UCSD-AML1 (cell line): ENCODE data around the gene IFNAR2.
"Not testable (repeated sequence)": the region's sequence is repeated elsewhere in the genome, so short reads cannot be mapped to it uniquely, and the experiment has no call there.

Experiments
- DNase-seq: peaks from one replicate; lab custom pipeline; 2025; ENCODE audit not compliant: unreplicated experiment; lab: John Stamatoyannopoulos, UW

The IFNAR2 gene

GRCh38 chr21:33212159-33212851 is 17.4 kb upstream of the IFNAR2 start:
- peak; percentile 50 for DNase-seq

- DNase-seq = no peak
Measured at GRCh38 chr21:33214056-33214455, 15.7 kb upstream of the IFNAR2 start.

GRCh38 chr21:33217138-33217520 is 12.6 kb upstream of the IFNAR2 start:
- DNase-seq = no peak

GRCh38 chr21:33219300-33219699 is 10.4 kb upstream of the IFNAR2 start:
- DNase-seq = no peak

- DNase-seq = no peak
Measured at GRCh38 chr21:33219954-33220353, 9.8 kb upstream of the IFNAR2 start.

- DNase-seq = not testable (repeated sequence)
Measured at GRCh38 chr21:33225376-33225775, 4.4 kb upstream of the IFNAR2 start.

- no peak for DNase-seq
Measured at GRCh38 chr21:33228455-33228854, 1.3 kb upstream of the IFNAR2 start.

- no peak for DNase-seq
Measured at GRCh38 chr21:33229099-33229783, 497 bp upstream of the IFNAR2 start.

GRCh38 chr21:33230545-33231324 is 997 bp downstream of the IFNAR2 start:
- DNase-seq = peak; percentile 69

- no peak for DNase-seq
Measured at GRCh38 chr21:33231526-33231925, 1.8 kb downstream of the IFNAR2 start.

- DNase-seq = no peak
Measured at GRCh38 chr21:33232291-33233034, 2.7 kb downstream of the IFNAR2 start.

GRCh38 chr21:33234635-33235520 is 5.1 kb downstream of the IFNAR2 start:
- DNase-seq = no peak

- DNase-seq = no peak
Measured at GRCh38 chr21:33236013-33236686, 6.4 kb downstream of the IFNAR2 start.

GRCh38 chr21:33236766-33237165 is 7.0 kb downstream of the IFNAR2 start:
- no peak for DNase-seq

GRCh38 chr21:33237486-33237885 is 7.7 kb downstream of the IFNAR2 start:
- no peak for DNase-seq

GRCh38 chr21:33238146-33238545 is 8.4 kb downstream of the IFNAR2 start:
- no peak for DNase-seq

- no peak for DNase-seq
Measured at GRCh38 chr21:33238565-33239255, 9.0 kb downstream of the IFNAR2 start.

- DNase-seq = not testable (repeated sequence)
Measured at GRCh38 chr21:33239559-33240127, 9.9 kb downstream of the IFNAR2 start.

GRCh38 chr21:33240404-33240803 is 10.7 kb downstream of the IFNAR2 start:
- no peak for DNase-seq
